ELR (cell line): ENCODE data around the gene VAMP4.
"Not testable (repeated sequence)": the region's sequence is repeated elsewhere in the genome, so short reads cannot be mapped to it uniquely, and the experiment has no call there.

Source experiments
- DNase-seq: peaks from one replicate; pipeline ENCODE4 v3.0.0-alpha.2; 2015; ENCODE audit warnings: low read depth

VAMP4 gene

DNA sequence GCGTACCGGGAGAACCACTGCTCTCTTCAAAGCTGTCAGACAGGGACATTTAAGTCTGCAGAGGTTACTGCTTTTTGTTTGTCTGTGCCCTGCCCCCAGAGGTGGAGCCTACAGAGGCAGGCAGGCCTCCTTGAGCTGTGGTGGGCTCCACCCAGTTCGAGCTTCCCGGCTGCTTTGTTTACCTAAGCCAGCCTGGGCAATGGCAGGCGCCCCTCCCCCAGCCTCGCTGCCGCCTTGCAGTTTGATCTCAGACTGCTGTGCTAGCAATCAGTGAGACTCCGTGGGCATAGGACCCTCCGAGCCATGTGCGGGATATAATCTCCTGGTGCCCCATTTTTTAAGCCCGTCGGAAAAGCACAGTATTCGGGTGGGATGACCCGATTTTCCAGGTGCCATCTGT is 46.1 kb downstream of the VAMP4 start:
- DNase-seq: not testable (repeated sequence)

DNA sequence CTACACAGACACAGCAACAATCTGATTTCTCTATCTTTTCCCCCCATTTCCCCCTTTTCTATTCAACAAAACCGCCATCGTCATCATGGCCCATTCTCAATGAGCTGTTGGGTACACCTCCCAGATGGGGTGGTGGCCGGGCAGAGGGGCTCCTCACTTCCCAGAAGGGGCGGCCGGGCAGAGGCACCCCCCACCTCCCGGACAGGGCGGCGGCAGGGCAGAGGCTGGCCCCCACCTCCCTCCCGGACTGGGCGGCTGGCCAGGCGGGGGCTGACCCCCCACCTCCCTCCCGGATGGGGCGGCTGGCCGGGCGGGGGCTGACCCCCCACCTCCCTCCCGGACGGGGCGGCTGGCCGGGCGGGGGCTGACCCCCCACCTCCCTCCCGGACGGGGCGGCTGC is 48.3 kb downstream of the VAMP4 start:
- not testable (repeated sequence) for DNase-seq

DNA sequence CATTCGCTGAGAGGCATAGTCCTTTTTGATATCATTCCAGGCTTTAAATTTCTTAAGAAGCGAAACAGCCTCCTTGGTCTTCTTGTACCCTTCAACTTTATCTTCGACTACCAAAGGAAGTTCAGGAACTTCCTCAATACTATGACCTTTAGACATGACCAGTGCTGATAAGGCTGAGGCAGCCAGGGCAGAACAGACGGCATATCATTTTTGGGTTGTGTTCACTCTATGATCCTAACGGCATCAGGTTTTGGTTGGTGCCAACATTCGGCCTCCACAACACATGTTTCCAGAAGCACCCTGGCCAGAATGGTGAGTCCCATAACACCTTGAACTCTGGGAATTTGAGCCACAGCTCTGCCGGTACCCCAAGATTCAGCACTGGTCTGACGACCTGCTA is 58.0 kb downstream of the VAMP4 start:
- DNase-seq: no peak

DNA sequence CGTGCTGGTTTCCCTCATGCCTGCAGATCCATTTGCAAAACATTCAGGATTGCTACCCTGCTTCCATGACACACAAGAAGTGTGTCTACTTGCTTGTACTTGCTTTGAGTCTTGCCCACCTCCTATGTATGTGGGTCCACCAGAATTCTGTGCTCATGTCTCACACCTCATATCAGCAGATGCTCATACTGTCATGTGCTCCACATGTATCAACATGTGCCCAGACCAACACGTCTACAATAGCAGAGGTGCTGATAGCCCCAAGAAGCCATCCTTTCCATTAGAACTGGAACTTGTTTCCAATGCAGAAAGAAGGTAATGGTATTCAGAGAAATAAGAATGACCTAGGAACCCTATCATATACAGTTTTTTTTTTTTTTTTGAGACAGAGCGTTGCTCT is 61.5 kb downstream of the VAMP4 start:
- DNase-seq: no peak

DNA sequence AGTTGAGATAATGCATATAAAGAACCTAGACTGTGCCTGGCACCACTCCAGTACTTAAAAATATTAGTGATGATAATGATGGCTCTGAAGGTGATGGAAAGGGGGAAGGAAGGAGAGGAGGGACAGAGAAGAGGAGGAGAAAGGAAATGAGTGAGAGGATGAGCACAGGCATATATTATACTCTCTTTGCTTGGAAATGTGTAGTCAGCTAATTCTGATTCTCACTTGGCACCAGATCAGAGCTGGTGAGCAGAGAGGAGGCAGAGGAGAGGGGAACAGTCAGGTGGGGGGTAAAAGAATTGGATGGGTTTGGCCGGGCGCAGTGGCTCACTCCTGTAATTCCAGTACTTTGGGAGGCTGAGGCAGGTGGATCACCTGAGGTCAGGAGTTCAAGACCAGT is 65.0 kb downstream of the VAMP4 start:
- DNase-seq: no peak

DNA sequence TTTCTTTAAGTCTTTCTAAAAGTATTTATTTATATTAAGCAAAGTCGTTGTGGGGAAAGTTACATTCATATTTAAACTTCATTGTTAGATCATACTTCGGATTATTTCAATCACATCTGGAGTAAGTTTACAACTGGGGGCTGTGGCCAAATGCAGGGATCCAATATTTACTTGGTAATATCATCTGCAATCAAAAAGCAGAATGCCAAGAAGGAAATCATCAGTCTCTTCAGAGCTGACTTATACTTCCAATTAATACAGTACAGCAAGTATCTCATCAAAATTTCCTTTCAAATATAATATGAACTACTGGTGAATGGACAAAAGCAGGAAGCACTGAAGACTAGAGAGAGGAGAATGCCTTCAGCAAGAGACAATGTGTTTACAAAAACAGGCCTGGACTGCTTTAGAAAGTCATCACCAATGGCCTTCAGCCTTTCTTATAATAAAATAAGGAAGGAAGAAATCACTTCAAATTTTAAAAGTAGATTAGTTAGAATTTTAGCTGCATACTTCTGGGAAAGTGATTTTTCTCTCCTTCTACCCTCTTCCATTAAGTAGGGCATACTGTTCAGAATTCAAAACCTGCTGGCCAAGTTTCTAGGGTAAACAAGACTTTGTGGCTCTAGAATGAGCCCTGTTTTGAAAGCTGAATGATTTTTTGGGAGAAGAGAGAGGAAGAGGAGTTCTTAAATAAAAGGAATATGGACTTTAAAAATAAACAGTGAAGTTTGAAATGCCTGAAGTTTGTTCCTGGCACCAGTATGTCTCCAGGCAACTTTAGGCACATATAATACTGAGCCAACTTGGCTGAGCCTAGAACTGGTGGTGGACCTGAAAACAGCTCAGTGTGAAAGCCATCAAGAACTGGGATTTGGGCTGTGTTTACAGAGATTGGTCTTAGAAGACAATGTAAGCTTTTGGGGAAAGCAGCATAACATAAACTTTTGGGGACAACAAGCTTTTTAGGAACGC is 67.1 kb downstream of the VAMP4 start:
- DNase-seq: no peak

DNA sequence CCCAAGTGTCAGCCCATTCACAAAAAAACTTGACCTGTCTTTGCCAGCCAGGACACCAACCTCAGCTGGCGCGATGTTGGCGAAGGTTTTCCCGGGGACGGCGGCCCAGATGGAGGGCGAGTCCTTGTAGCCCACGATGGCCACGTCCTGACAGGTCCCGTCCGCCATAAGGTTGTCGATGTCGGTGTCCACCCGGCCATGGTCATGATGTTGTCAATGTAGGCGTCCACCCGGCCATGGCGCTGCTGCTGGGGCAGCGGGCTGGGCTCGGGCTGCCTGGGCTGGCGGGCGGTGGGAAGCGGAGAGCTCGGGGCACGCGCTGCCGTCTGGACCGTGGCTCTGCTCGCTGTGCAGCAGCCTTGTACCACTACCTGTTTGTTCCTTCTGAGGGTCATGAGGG is 71.1 kb downstream of the VAMP4 start:
- DNase-seq: no peak

DNA sequence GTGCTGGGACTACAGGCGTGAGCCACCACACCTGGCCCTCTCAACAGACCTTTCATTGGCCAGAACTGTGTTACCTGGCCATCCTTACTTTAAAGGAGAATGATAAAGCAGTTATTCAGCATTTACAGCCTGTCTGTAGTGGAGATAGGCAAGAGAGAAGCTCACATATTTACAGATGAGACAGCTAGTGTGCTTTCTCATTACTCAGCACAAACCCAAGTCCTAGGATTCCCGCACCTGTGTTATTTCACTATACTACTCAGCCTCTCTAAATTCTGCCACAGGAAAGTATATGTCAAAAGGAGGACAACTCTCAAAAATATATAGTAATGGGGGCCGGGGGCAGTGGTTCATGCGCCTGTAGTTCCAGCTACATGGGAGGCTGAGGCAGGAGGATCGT is 73.5 kb downstream of the VAMP4 start:
- DNase-seq: no peak

DNA sequence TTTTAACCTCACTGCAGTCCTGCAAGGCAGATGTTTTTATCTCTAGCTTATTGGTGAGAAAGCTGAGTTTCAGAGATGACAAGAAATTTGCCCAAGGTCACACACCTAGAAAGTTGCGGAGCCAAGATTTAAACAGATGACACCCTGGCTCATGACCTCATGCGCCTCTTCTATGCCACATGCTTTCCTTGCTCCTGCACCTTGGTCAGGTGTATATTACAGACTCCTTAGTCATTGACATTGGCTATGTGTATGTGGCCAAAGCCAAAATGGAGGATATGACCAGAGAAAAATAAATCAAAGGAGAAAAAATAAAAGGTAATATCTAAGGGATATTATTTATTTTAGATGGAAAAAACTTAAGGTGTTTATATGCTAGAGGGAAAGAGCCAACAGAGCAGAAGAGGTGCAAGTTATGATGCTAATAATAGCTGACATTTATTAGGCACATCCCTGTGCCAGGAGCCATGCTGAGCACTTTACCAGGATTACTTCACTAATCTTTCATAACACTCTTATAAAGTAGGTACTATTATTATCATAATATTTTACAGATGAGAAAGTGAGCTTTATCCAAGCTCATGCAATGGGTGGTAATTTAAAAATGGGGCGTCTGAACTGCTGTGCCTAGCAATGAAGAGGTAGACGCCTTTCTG is 75.6 kb downstream of the VAMP4 start:
- DNase-seq: no peak

DNA sequence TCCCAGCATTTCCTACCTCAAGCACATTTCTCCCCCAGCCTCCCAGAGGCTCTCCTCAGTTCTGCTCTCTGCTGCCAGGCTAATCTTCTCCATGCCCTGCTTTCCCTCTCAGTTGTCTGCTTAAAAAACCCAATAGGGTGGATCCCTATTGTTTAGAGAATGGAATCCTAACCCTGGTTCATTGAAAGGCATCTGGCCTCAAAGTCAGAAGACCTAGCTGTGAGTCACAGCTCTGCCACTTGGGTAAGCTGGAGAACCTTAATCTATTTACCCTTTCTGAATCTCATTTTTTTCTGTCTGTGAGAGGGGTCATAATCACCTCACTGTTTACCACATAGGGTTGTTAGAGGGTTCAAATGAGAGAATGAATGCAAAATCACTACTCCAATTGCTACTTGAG is 76.9 kb downstream of the VAMP4 start:
- DNase-seq: peak; percentile 21

DNA sequence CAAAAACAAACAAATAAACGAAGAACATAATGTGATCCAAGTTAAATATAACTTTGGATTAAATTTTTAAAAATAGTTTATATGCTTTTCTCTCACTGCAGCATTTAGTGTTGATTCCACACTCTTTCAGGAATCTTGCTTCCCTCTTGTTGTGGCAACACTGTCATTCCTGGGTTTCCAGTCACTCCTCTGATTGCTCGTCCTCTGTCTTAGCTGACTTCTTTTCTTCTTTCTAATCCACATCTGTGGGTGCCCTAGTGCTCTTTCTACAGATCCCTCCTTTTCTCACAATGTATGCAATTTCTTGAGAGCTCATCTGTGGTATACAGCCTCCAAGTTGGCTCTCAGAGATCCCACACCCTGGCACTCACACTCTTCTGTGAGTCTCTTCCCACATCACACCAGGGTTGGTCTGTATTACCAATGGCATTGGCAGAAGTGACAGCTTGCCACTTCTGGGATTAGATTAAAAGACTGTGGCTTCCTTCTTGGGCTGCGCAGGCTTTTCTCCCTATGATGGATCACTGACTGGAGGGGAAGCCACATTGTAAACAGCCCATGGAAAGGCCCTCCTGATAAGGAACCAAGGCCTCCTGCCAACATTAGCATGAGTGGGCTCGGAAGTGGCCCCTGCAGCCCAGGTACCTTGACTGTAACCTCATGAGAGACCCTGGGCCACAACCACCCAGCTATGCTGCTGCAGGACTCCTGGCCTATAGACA is 77.8 kb downstream of the VAMP4 start:
- DNase-seq: no peak

DNA sequence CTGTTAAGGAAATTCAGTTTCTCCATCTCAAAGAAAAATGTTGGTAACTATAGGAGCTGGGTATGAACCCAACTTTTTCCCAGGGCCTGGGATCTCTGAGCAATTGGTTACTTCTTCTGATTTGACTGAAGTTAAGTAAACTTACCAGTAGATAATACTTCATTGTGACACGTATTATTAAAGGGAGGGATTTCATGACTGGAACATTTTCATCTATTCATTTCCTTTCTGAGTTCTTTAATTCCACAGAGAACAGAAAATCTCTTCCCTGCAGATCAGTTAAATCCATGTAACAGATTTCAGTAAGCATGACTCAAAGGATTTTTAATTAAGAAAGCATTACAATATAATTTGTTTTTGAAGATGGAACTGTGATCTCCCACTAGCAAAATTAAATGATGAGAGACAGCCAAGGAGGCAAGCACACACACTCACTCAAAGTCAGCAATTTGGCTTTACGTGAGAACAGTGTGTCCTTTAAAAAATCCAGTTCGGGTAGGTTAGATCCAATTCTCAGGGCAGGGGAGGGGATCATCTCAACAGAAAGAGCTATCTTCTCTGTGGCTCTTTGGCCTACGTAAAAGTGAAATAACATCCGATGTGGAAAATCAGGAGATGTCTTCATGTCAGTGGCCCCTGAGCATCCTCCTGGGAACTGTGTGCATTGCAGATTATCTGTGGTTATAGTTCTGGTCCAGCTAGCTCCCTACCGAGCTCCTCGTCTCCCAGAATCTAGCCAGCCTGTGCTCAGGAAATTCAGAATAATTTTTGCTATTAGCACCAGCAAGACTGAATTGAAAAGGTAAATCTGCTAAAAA is 78.6 kb downstream of the VAMP4 start:
- no peak for DNase-seq

DNA sequence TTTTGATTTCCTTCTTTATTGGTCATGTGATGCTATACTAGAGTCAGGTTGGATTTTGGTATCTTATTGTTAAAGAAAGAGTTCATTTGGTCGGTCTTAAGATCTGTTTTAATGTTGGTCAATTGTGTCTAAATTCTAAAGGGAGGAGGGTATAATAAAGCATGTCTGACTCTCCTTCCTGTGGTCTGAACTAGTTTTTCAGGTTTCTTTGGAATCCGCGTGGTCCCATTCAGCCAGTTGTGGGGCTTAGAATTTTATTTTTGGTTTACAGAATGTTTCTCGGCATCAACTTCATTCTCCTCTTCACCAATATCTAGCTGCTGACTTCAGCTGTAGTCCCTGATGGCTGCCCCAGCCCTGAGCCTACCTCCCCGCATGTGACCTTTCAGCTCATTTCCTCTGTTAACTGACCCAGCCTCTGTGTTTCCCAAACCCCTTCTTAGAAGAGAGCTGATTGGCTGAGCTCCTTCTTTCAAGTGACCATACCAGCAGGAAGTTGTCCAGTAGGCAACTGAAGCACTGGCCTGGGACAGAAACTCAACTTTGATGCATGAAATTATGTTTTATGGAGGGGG is 80.7 kb downstream of the VAMP4 start:
- DNase-seq: no peak

DNA sequence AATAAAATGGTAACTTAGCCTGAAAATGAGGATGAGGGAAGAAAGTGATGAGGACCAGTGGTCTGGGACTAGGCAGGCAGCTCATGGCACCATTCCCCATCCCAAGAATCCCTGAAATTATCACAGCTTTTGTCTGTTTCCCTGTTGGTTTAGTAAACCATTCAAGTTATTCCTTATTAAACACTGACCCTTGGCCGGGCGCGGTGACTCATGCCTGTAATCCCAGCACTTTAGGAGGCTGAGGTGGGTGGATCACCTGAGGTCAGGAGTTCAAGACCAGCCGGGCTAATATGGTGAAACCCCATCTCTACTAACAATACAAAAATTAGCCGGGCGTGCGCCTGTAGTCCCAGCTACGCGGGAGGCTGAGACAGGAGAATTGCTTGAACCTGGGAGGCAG is 85.7 kb downstream of the VAMP4 start:
- not testable (repeated sequence) for DNase-seq

DNA sequence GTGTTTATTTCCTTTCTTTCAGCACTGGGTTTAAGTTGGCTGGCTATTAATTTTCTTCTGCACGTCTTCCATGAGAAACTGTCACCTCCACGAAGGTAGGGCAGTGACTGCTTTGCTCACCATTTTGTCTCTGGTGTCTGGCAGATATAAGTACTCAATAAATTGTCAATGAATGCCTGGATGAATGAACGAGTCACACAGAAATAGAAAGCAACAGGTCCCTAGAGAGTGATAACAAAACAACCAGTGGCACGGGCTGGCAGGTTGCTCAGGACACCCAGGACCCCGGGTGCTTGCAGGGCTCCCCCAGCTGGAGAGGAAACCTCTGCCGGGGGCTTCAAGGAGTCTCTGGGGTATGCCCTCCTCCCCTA is 86.1 kb downstream of the VAMP4 start:
- DNase-seq: no peak

DNA sequence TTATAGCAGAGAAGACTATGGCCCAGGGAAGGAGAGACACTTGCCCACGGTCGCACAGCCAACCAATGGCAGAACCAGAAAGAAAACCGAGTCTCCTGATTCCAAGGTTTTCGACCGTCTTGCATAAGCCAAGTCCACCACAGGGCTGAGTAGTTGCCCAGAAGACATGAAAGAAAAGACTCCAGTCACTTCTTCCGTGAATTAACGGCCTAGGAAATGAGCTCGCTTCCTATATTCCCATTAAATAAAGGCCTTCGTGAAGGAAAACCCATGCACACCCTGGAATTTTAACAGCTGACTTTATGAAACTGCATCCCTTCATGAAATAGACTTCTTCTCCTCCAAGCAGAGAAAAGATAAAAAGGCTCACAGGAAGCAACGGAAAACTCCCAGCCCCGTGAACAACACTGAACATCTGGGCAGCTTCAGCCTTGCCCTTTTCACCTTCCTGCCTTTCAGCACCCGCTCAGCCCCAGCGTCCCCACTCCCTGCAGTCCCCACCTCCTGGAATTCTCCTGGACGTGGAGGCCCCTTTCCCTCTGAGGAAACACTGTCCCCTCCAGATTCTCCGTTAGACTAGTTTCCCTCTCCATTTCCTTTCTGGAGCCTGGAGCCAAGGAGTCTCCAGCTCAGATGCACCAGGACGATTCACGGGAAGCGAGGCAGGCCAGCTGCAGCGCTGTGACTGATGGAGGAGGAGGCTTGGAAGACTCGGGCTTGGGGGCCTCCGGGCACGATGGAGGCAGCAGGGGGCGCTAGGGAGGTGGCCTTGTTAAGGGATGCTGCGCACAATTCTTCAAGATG is 86.7 kb downstream of the VAMP4 start:
- peak; percentile 54 for DNase-seq

DNA sequence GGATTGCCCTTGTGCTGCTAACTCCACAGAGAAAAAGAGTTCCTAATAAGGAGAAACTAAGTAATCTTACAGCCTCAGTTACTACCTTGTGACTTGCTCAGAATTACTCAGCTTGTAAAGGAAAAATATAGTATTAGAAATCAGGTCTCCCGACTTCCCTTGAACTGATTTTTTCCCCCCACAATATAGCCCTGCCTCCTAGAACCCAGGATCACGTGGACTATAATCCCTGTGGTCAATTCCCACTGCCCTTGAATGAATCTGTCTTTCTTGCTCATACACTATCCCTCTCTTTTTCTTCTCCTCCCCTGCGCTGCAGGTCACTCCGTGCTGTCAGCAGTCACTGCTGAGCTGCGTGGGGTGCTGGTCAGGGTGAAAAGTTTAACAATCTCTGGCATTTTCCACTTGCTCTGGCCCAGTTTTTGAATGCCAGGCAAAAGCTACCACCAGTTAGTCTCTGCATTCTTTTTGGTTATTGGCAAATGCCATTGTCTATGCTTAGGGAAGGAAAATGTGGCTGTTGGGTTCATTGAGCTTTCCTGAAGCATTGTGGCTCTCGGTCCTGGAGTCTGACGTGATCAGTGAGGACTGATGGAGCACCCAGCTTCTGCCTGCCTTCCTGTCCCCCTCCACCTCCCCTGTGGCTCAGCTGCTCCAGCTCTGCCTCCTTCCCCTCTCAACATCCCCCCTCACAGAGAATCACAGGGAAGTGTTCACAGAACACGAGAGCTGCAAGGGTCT is 87.5 kb downstream of the VAMP4 start:
- no peak for DNase-seq

DNA sequence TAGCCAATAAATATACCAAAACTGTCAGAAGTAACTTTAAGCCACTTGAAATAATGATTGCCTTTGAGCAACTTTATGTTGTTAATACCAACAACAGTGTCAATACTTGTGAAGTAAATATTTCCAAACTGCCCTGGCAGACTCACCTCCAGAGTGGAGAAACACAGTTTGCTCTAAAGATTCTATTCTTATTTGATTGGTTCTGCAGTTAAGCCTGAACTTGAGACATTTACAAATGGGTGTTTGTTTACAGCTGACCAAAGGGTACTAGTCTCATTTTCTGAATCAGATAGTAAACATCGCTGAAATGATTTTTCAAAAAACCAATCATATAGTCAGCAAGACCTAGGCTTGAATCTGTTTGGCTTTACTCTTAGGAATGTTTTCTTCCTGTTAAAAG is 88.1 kb downstream of the VAMP4 start:
- DNase-seq: no peak

DNA sequence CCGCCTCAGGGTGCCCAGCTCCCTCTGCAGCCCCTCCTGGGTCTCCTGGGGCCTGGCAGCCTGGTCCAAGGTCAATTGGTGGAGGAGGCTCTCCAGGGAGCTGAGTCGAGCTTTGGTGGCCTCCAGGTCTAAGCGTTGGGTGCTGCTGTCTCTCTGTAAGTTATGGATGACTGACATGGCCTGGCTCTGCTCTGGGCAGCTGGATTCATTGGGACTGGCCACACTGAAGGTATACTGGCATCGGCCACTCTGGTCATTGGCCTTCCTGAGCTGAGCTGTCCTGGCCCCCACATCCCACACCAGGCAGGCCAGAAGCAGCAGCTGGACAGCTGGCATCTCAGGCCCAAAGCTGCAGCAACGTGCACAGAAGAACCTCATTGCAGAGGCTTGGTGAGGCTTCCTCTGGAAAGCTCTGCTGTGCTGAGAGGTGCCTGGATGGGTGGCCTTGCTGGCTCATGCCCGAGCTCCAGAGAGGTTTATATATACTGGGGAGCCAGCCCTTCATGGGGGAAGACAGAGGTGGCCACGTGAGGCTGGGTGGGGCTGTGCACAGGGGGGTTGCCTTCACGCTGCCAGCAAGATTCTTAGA is 89.5 kb downstream of the VAMP4 start, which contains the start of gene MYOC:
MYOC (minus strand) TSS at position 455 of the 589 bp plus-strand sequence; CDS start at position 378, 77 bp downstream.
- no peak for DNase-seq
